Thyroid gland (tissue), 4 donors: ENCODE results near the gene PIMREG.

Source experiments
- CTCF ChIP-seq, 6 experiments: fragments of 200-600 bp in 3 of 6; fragments of 450-650 bp in 3 of 6; sonication (generic) in 3 of 6; IDR thresholded peaks; one replicate each; pipeline ENCODE4 v1.5.1; 2016 to 2019; ENCODE audit warnings: antibody characterized with exemption in 6 of 6, mild to moderate bottlenecking in 2 of 6, inconsistent platforms in 1 of 6, moderate library complexity in 1 of 6
- POLR2A ChIP-seq, 2 donors: fragments of 450-650 bp; IDR thresholded peaks; one replicate each; pipeline ENCODE4 v1.6.1; 2017; ENCODE audit warnings: antibody characterized with exemption in 2 of 2, mild to moderate bottlenecking in 2 of 2, moderate library complexity in 1 of 2

- TF ChIP-seq CTCF (IDR thresholded peaks at IDR 0.05) (no peak), POLR2A (IDR thresholded peaks at IDR 0.05) (no peak)
These were observed 21.5 kb upstream of the PIMREG start for GRCh38 chr17:6422654-6423241.
